GM23338 (cell line): ENCODE measurements around the gene REPS1. TPM values are rescaled to one million over a fixed set of nuclear protein-coding genes. Genes with fewer than 3 reads are reported as not detected.

ENCODE experiments used
- ATAC-seq: fragments of 200-7000 bp; cut with Tn5 transposase; 3 replicates; pipeline ENCODE4 v1.9.1; 2020
- DNase-seq: peaks from one replicate; pipeline ENCODE4 v3.0.0-alpha.2; 2015; ENCODE audit warnings: low spot score
- H2AFZ ChIP-seq: fragments of 200-600 bp; sonication (generic); 2 replicates; pipeline ENCODE4 v1.8.0; 2016; ENCODE audit warnings: antibody characterized with exemption, mild to moderate bottlenecking, moderate library complexity
- H3F3A ChIP-seq: fragments of 200-600 bp; sonication (generic); replicated peaks from 2 replicates; pipeline ENCODE4 v1.8.0; 2017; ENCODE audit warnings: antibody characterized with exemption, mixed run types, low read depth
- H3K27ac ChIP-seq: fragments of 200-600 bp; sonication (generic); 2 replicates; pipeline ENCODE4 v1.6.1; 2016; ENCODE audit warnings: low read depth
- H3K27me3 ChIP-seq: fragments of 200-600 bp; sonication (generic); 2 replicates; pipeline ENCODE4 v1.8.0; 2016; ENCODE audit warnings: mild to moderate bottlenecking, mixed run types, moderate library complexity; ENCODE audit not compliant: insufficient read depth
- H3K36me3 ChIP-seq: fragments of 200-600 bp; sonication (generic); 2 replicates; pipeline ENCODE4 v1.8.0; 2016; ENCODE audit warnings: mild to moderate bottlenecking; ENCODE audit not compliant: insufficient read depth
- H3K4me1 ChIP-seq: fragments of 200-600 bp; sonication (generic); 2 replicates; pipeline ENCODE4 v1.8.0; 2016; ENCODE audit warnings: mild to moderate bottlenecking, moderate library complexity; ENCODE audit not compliant: insufficient read depth
- H3K4me2 ChIP-seq: fragments of 200-600 bp; sonication (generic); 2 replicates; pipeline ENCODE4 v1.7.1; 2017; ENCODE audit warnings: mixed run types
- H3K4me3 ChIP-seq: fragments of 200-600 bp; sonication (generic); 2 replicates; pipeline ENCODE4 v1.6.1; 2016; ENCODE audit warnings: mixed run types
- H3K79me2 ChIP-seq: fragments of 200-600 bp; sonication (generic); replicated peaks from 2 replicates; pipeline ENCODE4 v1.8.0; 2017; ENCODE audit warnings: mild to moderate bottlenecking; ENCODE audit not compliant: insufficient read depth
- H3K9me2 ChIP-seq: fragments of 200-600 bp; sonication (generic); 2 replicates; pipeline ENCODE4 v1.8.0; 2017; ENCODE audit not compliant: insufficient read depth
- H4K20me1 ChIP-seq: fragments of 200-600 bp; sonication (generic); replicated peaks from 2 replicates; pipeline ENCODE4 v1.8.0; 2017; ENCODE audit warnings: mild to moderate bottlenecking; ENCODE audit not compliant: insufficient read depth
- H3K27ac Mint-ChIP-seq: 2 replicates; pipeline ENCODE4 v1.8.0; 2020; ENCODE audit warnings: inconsistent platforms, mild to moderate bottlenecking, moderate library complexity, mixed read lengths
- H3K27me3 Mint-ChIP-seq: 3 replicates; pipeline ENCODE4 v1.8.0; 2022; ENCODE audit warnings: low read depth, mild to moderate bottlenecking, moderate library complexity, mixed read lengths, inconsistent platforms; ENCODE audit not compliant: insufficient read depth, poor library complexity
- H3K36me3 Mint-ChIP-seq: 3 replicates; pipeline ENCODE4 v1.8.0; 2021; ENCODE audit warnings: low read depth, mild to moderate bottlenecking, inconsistent platforms, moderate library complexity, mixed read lengths
- H3K4me1 Mint-ChIP-seq: 3 replicates; pipeline ENCODE4 v1.8.0; 2020; ENCODE audit warnings: mild to moderate bottlenecking, inconsistent platforms, mixed read lengths
- H3K4me3 Mint-ChIP-seq: 3 replicates; pipeline ENCODE4 v1.8.0; 2021; ENCODE audit warnings: moderate library complexity, mild to moderate bottlenecking, inconsistent platforms, mixed read lengths
- H3K9me3 Mint-ChIP-seq: 3 replicates; pipeline ENCODE4 v1.8.0; 2020; ENCODE audit warnings: moderate library complexity, mild to moderate bottlenecking, inconsistent platforms, mixed read lengths
- EZH2 ChIP-seq: fragments of 200-600 bp; sonication (generic); IDR thresholded peaks from one replicate; pipeline ENCODE4 v1.8.0; 2017; ENCODE audit warnings: antibody characterized with exemption, mild to moderate bottlenecking, low read depth; ENCODE audit not compliant: unreplicated experiment
- STAT1 ChIP-seq: IDR thresholded peaks from one replicate; pipeline ENCODE4 v1.6.1; 2016; ENCODE audit warnings: antibody characterized with exemption; ENCODE audit not compliant: unreplicated experiment
- ZNF114 ChIP-seq: fragments of 250-450 bp; sonication (Bioruptor Pico); IDR thresholded peaks from 2 replicates; pipeline ENCODE4 v1.5.0; 2020; ENCODE audit warnings: mild to moderate bottlenecking, moderate library complexity
- ZNF331 ChIP-seq: fragments of 250-450 bp; sonication (Bioruptor Pico); IDR thresholded peaks from 2 replicates; pipeline ENCODE4 v1.5.0; 2020; ENCODE audit warnings: low read depth, mild to moderate bottlenecking, moderate library complexity
- ZNF462 ChIP-seq: fragments of 250-450 bp; sonication (Bioruptor Pico); IDR thresholded peaks from 2 replicates; pipeline ENCODE4 v1.5.0; 2020; ENCODE audit warnings: mild to moderate bottlenecking, moderate library complexity
- polyA plus RNA-seq: library from polyadenylated mRNA; unstranded; fragments of >200 nt; fragmentation: Nextera tagmentation; extraction: Ambion mirVana; gene quantifications from 2 replicates; pipeline ENCODE4 v1.2.1, GENCODE V29; 2016
- total RNA-seq: library from RNA; depleted of rRNA; stranded (reverse); fragments of >200 nt; shearing (Covaris generic); gene quantifications from 2 replicates; pipeline ENCODE4 v1.2.3, GENCODE V29; 2014
- TF ChIP-seq, protein P1 (sequence below): IDR thresholded peaks from 2 replicates; pipeline ENCODE4 v1.6.1; 2016; ENCODE audit warnings: antibody characterized with exemption

The REPS1 gene
- total and polyA plus RNA-seq, 2 experiments from 2014 or later: 46.0 to 65.7 TPM

DNA sequence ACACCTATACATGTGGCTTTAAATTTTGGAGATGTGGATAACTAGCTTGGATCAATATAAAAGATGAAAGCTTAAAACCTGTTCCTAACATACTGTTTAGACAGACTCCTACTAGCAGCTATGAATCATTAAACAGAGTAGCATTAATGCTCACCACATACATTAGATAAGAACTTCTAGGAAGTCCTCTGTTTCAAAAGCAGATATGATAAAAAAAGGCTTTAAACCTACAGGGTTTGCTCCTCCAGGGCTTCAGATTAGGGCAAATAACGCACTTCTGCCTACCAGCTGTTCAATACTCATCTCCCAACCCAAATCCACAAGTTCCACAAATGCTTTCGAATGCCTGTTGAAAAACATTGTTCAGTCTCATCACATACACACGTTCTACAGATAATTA lies 1.5 kb downstream of the REPS1 start (continued):
- no peak for TF ChIP-seq ZNF462 (CRISPR knock-in tag)

DNA sequence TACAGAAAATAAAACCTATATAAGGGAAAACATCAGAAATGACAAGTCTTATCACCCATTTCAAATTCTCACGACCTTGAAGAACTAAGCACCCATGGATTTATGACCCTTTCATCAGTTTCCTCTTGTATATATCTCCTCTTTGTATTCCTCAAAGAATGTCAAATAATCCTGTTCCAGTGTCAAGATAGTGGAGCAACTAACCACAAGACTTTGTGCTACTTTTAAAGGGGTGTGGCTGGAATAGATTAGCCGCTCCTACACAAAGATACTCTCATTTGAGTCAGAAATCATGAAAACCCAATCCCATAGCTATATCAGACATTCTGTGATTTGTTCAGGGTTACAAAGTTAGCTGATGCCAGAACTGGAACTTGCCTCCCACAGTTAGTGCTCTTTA lies 6.6 kb downstream of the REPS1 start:
- H3K27ac Mint-ChIP-seq: no peak overlapping the region
- Histone ChIP-seq H3K36me3 (no peaks in the 10 kb centered on the region), H3K4me2 (no peak overlapping the region), H3K27me3 (no peaks in the 10 kb centered on the region), H3K27ac (no peak overlapping the region), H3K79me2 (peaks cover 98% of the 10 kb centered on the region), H3F3A (no peaks in the 10 kb centered on the region), H2AFZ (no peak overlapping the region), H3K4me3 (no peak overlapping the region), H4K20me1 (peaks cover 6% of the 10 kb centered on the region; the same call in 1 of the 2 replicates), H3K4me1 (peaks cover 51% of the 10 kb centered on the region), H3K9me2 (no peaks in the 10 kb centered on the region)
- H3K4me1 Mint-ChIP-seq: peaks cover 47% of the 10 kb centered on the region
- no peak overlapping the region for H3K4me3 Mint-ChIP-seq
- TF ChIP-seq EZH2 (no peak), ZNF114 (no peak), STAT1 (no peak), ZNF331 (CRISPR knock-in tag) (no peak)
- TF ChIP-seq, protein P1, sequence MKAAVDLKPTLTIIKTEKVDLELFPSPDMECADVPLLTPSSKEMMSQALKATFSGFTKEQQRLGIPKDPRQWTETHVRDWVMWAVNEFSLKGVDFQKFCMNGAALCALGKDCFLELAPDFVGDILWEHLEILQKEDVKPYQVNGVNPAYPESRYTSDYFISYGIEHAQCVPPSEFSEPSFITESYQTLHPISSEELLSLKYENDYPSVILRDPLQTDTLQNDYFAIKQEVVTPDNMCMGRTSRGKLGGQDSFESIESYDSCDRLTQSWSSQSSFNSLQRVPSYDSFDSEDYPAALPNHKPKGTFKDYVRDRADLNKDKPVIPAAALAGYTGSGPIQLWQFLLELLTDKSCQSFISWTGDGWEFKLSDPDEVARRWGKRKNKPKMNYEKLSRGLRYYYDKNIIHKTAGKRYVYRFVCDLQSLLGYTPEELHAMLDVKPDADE: no peak
- H3K9me3 Mint-ChIP-seq: no peaks in the 10 kb centered on the region
- no peaks in the 10 kb centered on the region for H3K36me3 Mint-ChIP-seq
- DNase-seq: no peak
- peaks cover 2% of the 10 kb centered on the region for H3K27me3 Mint-ChIP-seq
- ATAC-seq: no peak
